HG03520 (cell line): ENCODE measurements around the gene PPM1N.
A peak's percentile ranks its signal among the peaks of the same experiment; 100 is the strongest.

ENCODE experiments used
- ATAC-seq: cut with Tn5 transposase; IDR thresholded peaks from one replicate; pipeline ENCODE4 v1.9.1; 2021; ENCODE audit warnings: mild to moderate bottlenecking, moderate library complexity; ENCODE audit not compliant: unreplicated experiment

Gene PPM1N

GRCh38 chr19:45498411-45499195 lies at the start of gene PPM1N:
Gene PPM1N, plus strand, starts transcription at chr19:45498443. Its CDS starts 30 bp downstream, at chr19:45498473.
- ATAC-seq, result no peak

GRCh38 chr19:45448887-45449299 lies 49.4 kb upstream of the PPM1N start:
- no peak for ATAC-seq

GRCh38 chr19:45450012-45450333 lies 48.3 kb upstream of the PPM1N start:
- ATAC-seq, result no peak

GRCh38 chr19:45451131-45451849 lies 47.0 kb upstream of the PPM1N start:
- ATAC-seq, result no peak

- no peak for ATAC-seq
Measured at GRCh38 chr19:45451850-45452387, 46.3 kb upstream of the PPM1N start.

GRCh38 chr19:45455707-45456499 lies 42.3 kb upstream of the PPM1N start:
- ATAC-seq, result no peak

- ATAC-seq, result no peak
Measured at GRCh38 chr19:45456500-45456815, 41.8 kb upstream of the PPM1N start.

- no peak for ATAC-seq
Measured at GRCh38 chr19:45457776-45458175, 40.5 kb upstream of the PPM1N start.

GRCh38 chr19:45460807-45461347 lies 37.4 kb upstream of the PPM1N start:
- ATAC-seq, result no peak

GRCh38 chr19:45462174-45462573 lies 36.1 kb upstream of the PPM1N start:
- no peak for ATAC-seq

GRCh38 chr19:45463241-45463640 lies 35.0 kb upstream of the PPM1N start:
- ATAC-seq, result no peak

GRCh38 chr19:45464274-45464673 lies 34.0 kb upstream of the PPM1N start:
- no peak for ATAC-seq

GRCh38 chr19:45464852-45465441 lies 33.3 kb upstream of the PPM1N start:
- no peak for ATAC-seq

GRCh38 chr19:45467115-45467455 lies 31.2 kb upstream of the PPM1N start:
- ATAC-seq, result no peak

GRCh38 chr19:45467456-45468158 lies 30.6 kb upstream of the PPM1N start, which contains the start of gene FOSB:
Gene FOSB, plus strand, starts transcription at chr19:45467996. Its CDS starts 591 bp downstream, at chr19:45468587.
- ATAC-seq, result no peak

GRCh38 chr19:45468159-45468651 lies 30.0 kb upstream of the PPM1N start:
- ATAC-seq, result no peak

GRCh38 chr19:45468803-45469131 lies 29.5 kb upstream of the PPM1N start:
- ATAC-seq, result no peak

- ATAC-seq, result peak; percentile 48
Measured at GRCh38 chr19:45469132-45469944, 28.9 kb upstream of the PPM1N start.
